ENCODE results near the gene CDKAL1. TPM values are rescaled to one million over a fixed set of nuclear protein-coding genes. Genes with fewer than 3 reads are reported as not detected.

CDKAL1 gene
- total and polyA plus RNA-seq, 2 of the 8 experiments (the other 6 are each of a cell fraction or from before 2014, with no cell fraction given): 8.4 to 24.6 TPM

- no peaks in the 10 kb centered on the region for H3K9me3 ChIP-seq (ENCODE audit: insufficient read depth in 2 of 2, low read depth in 1 of 2, low read length in 1 of 2)
- no peaks in the 10 kb centered on the region for H3K79me2 ChIP-seq (ENCODE audit: control insufficient read depth in 1 of 2, insufficient read depth in 2 of 2, low read length in 2 of 2)
- no peaks in the 10 kb centered on the region for H3K36me3 ChIP-seq (ENCODE audit: control insufficient read depth in 2 of 4, insufficient read depth in 4 of 4, low read length in 3 of 4)
- no peak overlapping the region for H3K18ac ChIP-seq (ENCODE audit: extremely low read depth, low read length)
- no peak overlapping the region for H3K4me2 ChIP-seq (ENCODE audit: insufficient read depth in 1 of 2, low read depth in 2 of 2, low read length in 2 of 2)
- H3K23ac ChIP-seq (ENCODE audit: insufficient read length): no peak overlapping the region
- no peak overlapping the region for H2AK5ac ChIP-seq (ENCODE audit: low read depth, low read length)
- H2BK120ac ChIP-seq (replicated peaks; ENCODE audit: low read depth, low read length): no peak overlapping the region
- WGBS, 2 experiments (ENCODE audit: extremely low coverage in 1 of 2, insufficient coverage in 1 of 2, insufficient read length in 1 of 2, insufficient replicate concordance in 2 of 2, low coverage in 1 of 2, low lambda C conversion rate in 2 of 2, missing lambda C conversion rate in 1 of 2): 90% methylated on average over 2 of the region's 2 CpGs; no CpG with 5 or more reads in 1 of the 2 experiments
- ChIA-PET POLR2A (ENCODE audit: partially characterized antibody) (no interaction called here), CTCF (ENCODE audit: partially characterized antibody) (no interaction called here)
- H4K8ac ChIP-seq (ENCODE audit: extremely low read depth, insufficient read depth, low read length): no peak overlapping the region
- H3K79me1 ChIP-seq (ENCODE audit: low read depth, low read length): no peaks in the 10 kb centered on the region
- TF ChIP-seq ASH2L (IDR thresholded peaks at IDR 0.05; ENCODE audit: low read length) (no peak), SAP30 (IDR thresholded peaks at IDR 0.05; ENCODE audit: insufficient read depth, insufficient replicate concordance, low read length) (no peak), TAF7 (optimal IDR thresholded peaks at IDR 0.05; ENCODE audit: borderline replicate concordance, low read depth, low read length) (no peak), SIRT6 (IDR thresholded peaks at IDR 0.05; ENCODE audit: low read length) (no peak), TBP (IDR thresholded peaks at IDR 0.05; ENCODE audit: low read depth, low read length) (no peak), KDM1A (IDR thresholded peaks at IDR 0.05; ENCODE audit: borderline replicate concordance, low read length) (no peak), POU5F1 (IDR thresholded peaks at IDR 0.05; ENCODE audit: low read depth, low read length) (no peak), MAFK (IDR thresholded peaks at IDR 0.05; ENCODE audit: low read depth, low read length) (no peak), BACH1 (IDR thresholded peaks at IDR 0.05; ENCODE audit: low read length) (no peak), SIN3A (conservative IDR thresholded peaks at IDR 0.05 in 1 of 2, IDR thresholded peaks at IDR 0.05 in 1 of 2; ENCODE audit: low read depth in 1 of 2, low read length in 2 of 2) (no peak), KDM5A (IDR thresholded peaks at IDR 0.05; ENCODE audit: low read length) (no peak), POLR2AphosphoS5 (IDR thresholded peaks at IDR 0.05; ENCODE audit: low read depth, low read length) (no peak)
- TF ChIP-seq, protein P1, sequence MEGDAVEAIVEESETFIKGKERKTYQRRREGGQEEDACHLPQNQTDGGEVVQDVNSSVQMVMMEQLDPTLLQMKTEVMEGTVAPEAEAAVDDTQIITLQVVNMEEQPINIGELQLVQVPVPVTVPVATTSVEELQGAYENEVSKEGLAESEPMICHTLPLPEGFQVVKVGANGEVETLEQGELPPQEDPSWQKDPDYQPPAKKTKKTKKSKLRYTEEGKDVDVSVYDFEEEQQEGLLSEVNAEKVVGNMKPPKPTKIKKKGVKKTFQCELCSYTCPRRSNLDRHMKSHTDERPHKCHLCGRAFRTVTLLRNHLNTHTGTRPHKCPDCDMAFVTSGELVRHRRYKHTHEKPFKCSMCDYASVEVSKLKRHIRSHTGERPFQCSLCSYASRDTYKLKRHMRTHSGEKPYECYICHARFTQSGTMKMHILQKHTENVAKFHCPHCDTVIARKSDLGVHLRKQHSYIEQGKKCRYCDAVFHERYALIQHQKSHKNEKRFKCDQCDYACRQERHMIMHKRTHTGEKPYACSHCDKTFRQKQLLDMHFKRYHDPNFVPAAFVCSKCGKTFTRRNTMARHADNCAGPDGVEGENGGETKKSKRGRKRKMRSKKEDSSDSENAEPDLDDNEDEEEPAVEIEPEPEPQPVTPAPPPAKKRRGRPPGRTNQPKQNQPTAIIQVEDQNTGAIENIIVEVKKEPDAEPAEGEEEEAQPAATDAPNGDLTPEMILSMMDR (IDR thresholded peaks at IDR 0.05; ENCODE audit: control extremely low read depth in 1 of 3, insufficient read depth in 1 of 3, low read depth in 1 of 3, low read length in 3 of 3): no peak
- no peak overlapping the region for H3K14ac ChIP-seq (ENCODE audit: insufficient read length)
- H3K4me1 ChIP-seq (replicated peaks in 1 of 4; ENCODE audit: control insufficient read depth in 3 of 4, insufficient read depth in 4 of 4, low read length in 3 of 4): peaks cover 0 to 7% (median 2%) of the 10 kb centered on the region in 4 experiments; a peak in 2 of 7 replicates
- no peaks in the 10 kb centered on the region for H3K27me3 ChIP-seq (replicated peaks in 1 of 4; ENCODE audit: control insufficient read depth in 3 of 4, extremely low read depth in 1 of 4, insufficient read depth in 3 of 4, low read length in 3 of 4)
- no peak overlapping the region for H3K27ac ChIP-seq (ENCODE audit: low read depth, low read length)
- H3K4ac ChIP-seq (replicated peaks; ENCODE audit: insufficient read length, low read depth, low read length): no peak overlapping the region
- FAIRE-seq (no peak), DNase-seq (ENCODE audit: low read depth in 1 of 2, low spot score in 2 of 2) (no peak)
- H2AFZ ChIP-seq (ENCODE audit: low read length): no peak overlapping the region
- H2BK12ac ChIP-seq (ENCODE audit: low read depth, low read length): no peak overlapping the region
- no peak overlapping the region for H2BK20ac ChIP-seq (ENCODE audit: low read length)
- H4K20me1 ChIP-seq (replicated peaks in 1 of 2; ENCODE audit: control insufficient read depth in 1 of 2, insufficient read depth in 2 of 2, low read length in 2 of 2): no peaks in the 10 kb centered on the region
- no peak overlapping the region for H3K9ac ChIP-seq (replicated peaks in 1 of 4; ENCODE audit: extremely low read depth in 1 of 4, low read depth in 3 of 4, low read length in 3 of 4)
- H4K5ac ChIP-seq (ENCODE audit: insufficient read length, low read depth, low read length): no peak overlapping the region
- no peak overlapping the region for H2BK15ac ChIP-seq (ENCODE audit: low read length)
- no peaks in the 10 kb centered on the region for H3K23me2 ChIP-seq (ENCODE audit: low read depth, low read length)
- no peak overlapping the region for H3K56ac ChIP-seq (replicated peaks; ENCODE audit: insufficient read length, low read depth, low read length)
- H3K4me3 ChIP-seq (ENCODE audit: extremely low read depth in 1 of 4, insufficient read depth in 2 of 4, low read depth in 3 of 4, low read length in 4 of 4): no peak overlapping the region
- H4K91ac ChIP-seq (replicated peaks; ENCODE audit: insufficient read length, low read length): no peak overlapping the region
- no peak overlapping the region for H2BK5ac ChIP-seq (ENCODE audit: low read depth, low read length)
Observed at GRCh38 chr6:20791944-20792343, 257.7 kb downstream of the CDKAL1 start.

Data from H1 (cell line).